HG03280 (cell line): ENCODE data around the gene SLC25A11.

Experiments used
- ATAC-seq: cut with Tn5 transposase; IDR thresholded peaks from one replicate; pipeline ENCODE4 v1.9.1; 2021; ENCODE audit warnings: mild to moderate bottlenecking, moderate library complexity; ENCODE audit not compliant: unreplicated experiment

Gene SLC25A11

GRCh38 chr17:4896332-4897197 lies 43.3 kb downstream of the SLC25A11 start:
- no peak for ATAC-seq

GRCh38 chr17:4895657-4896331 lies 44.1 kb downstream of the SLC25A11 start:
- no peak for ATAC-seq

- ATAC-seq: no peak
Observed at GRCh38 chr17:4895121-4895520, 44.7 kb downstream of the SLC25A11 start.

- ATAC-seq: no peak
Observed at GRCh38 chr17:4893721-4894560, 45.9 kb downstream of the SLC25A11 start.

- no peak for ATAC-seq
Observed at GRCh38 chr17:4893272-4893671, 46.6 kb downstream of the SLC25A11 start.

GRCh38 chr17:4892499-4893221 lies 47.2 kb downstream of the SLC25A11 start:
- no peak for ATAC-seq

- no peak for ATAC-seq
Observed at GRCh38 chr17:4891411-4892410, 48.1 kb downstream of the SLC25A11 start.

- ATAC-seq: no peak
Observed at GRCh38 chr17:4887581-4887980, 52.3 kb downstream of the SLC25A11 start.
